CD8-positive, alpha-beta memory T cell (primary cell): ENCODE measurements around the gene PLA2G4D. TPM values are rescaled to one million over a fixed set of nuclear protein-coding genes. Genes with fewer than 3 reads are reported as not detected.

Experiments used
- CTCF ChIA-PET: fragments of 350-600 bp; sonication (Branson Sonifier 250); formaldehyde crosslinking; loops from one replicate; lab custom pipeline; 2021; ENCODE audit warnings: antibody characterized with exemption; lab: Charles Lee
- POLR2A ChIA-PET: fragments of 350-600 bp; sonication (Branson Sonifier 250); formaldehyde crosslinking; loops from one replicate; lab custom pipeline; 2021; ENCODE audit warnings: antibody characterized with exemption; lab: Charles Lee
- DNase-seq, 5 donors: peaks; one replicate each; pipeline versions ENCODE4 v3.0.0 to v3.0.0-alpha.2; 2020 to 2022; ENCODE audit warnings: mixed read lengths in 1 of 5
- H3K27ac ChIP-seq: one replicate; pipeline ENCODE4 v1.7.0; 2013; ENCODE audit warnings: low read depth, mild to moderate bottlenecking, low read length, moderate library complexity
- H3K27me3 ChIP-seq: 2 replicates; pipeline ENCODE4 v1.7.0; 2013; ENCODE audit warnings: low read length, mild to moderate bottlenecking; ENCODE audit not compliant: insufficient read depth, poor library complexity, severe bottlenecking
- H3K36me3 ChIP-seq: 2 replicates; pipeline ENCODE4 v1.7.0; 2013; ENCODE audit warnings: mild to moderate bottlenecking, low read length, moderate library complexity; ENCODE audit not compliant: insufficient read depth
- H3K4me1 ChIP-seq: 2 replicates; pipeline ENCODE4 v1.7.0; 2013; ENCODE audit warnings: mild to moderate bottlenecking, low read length, moderate library complexity; ENCODE audit not compliant: insufficient read depth
- H3K4me3 ChIP-seq: 2 replicates; pipeline ENCODE4 v1.7.0; 2013; ENCODE audit warnings: mild to moderate bottlenecking, low read length
- H3K9me3 ChIP-seq: 2 replicates; pipeline ENCODE4 v1.7.0; 2013; ENCODE audit warnings: mild to moderate bottlenecking, low read length
- H3K27ac Mint-ChIP-seq, 8 donors: one replicate each; pipeline ENCODE4 v1.8.0; 2020 to 2021; ENCODE audit warnings: mixed read lengths in 8 of 8, mild to moderate bottlenecking in 6 of 8, inconsistent platforms in 3 of 8, moderate library complexity in 3 of 8
- H3K27me3 Mint-ChIP-seq, 2 donors: one replicate each; pipeline ENCODE4 v1.8.0; 2020 to 2021; ENCODE audit warnings: mixed read lengths in 2 of 2, mild to moderate bottlenecking in 1 of 2, moderate library complexity in 1 of 2
- H3K36me3 Mint-ChIP-seq, 3 donors: one replicate each; pipeline ENCODE4 v1.8.0; 2020 to 2021; ENCODE audit warnings: mixed read lengths in 3 of 3, inconsistent platforms in 1 of 3, mild to moderate bottlenecking in 1 of 3
- H3K4me1 Mint-ChIP-seq, 3 donors: one replicate each; pipeline ENCODE4 v1.8.0; 2020 to 2021; ENCODE audit warnings: mixed read lengths in 3 of 3, inconsistent platforms in 1 of 3, mild to moderate bottlenecking in 1 of 3
- H3K4me3 Mint-ChIP-seq, 7 donors: one replicate each; pipeline ENCODE4 v1.8.0; 2020 to 2021; ENCODE audit warnings: mixed read lengths in 7 of 7, mild to moderate bottlenecking in 6 of 7, moderate library complexity in 4 of 7, inconsistent platforms in 2 of 7
- H3K9me3 Mint-ChIP-seq, 5 donors: one replicate each; pipeline ENCODE4 v1.8.0; 2020 to 2022; ENCODE audit warnings: mixed read lengths in 5 of 5, mild to moderate bottlenecking in 3 of 5, moderate library complexity in 2 of 5, inconsistent platforms in 1 of 5
- polyA plus RNA-seq: library from polyadenylated mRNA; unstranded; fragments of 300-500 nt; fragmentation: Illumina TruSeq; gene quantifications from one replicate; pipeline ENCODE4 v1.2.3, GENCODE V29; 2021
- total RNA-seq, 2 experiments: library from RNA; stranded (reverse); gene quantifications; one replicate each; pipeline ENCODE4 v1.2.3, GENCODE V29; 2021

PLA2G4D gene
- total and polyA plus RNA-seq, 3 experiments from 2014 or later, result not detected

DNA sequence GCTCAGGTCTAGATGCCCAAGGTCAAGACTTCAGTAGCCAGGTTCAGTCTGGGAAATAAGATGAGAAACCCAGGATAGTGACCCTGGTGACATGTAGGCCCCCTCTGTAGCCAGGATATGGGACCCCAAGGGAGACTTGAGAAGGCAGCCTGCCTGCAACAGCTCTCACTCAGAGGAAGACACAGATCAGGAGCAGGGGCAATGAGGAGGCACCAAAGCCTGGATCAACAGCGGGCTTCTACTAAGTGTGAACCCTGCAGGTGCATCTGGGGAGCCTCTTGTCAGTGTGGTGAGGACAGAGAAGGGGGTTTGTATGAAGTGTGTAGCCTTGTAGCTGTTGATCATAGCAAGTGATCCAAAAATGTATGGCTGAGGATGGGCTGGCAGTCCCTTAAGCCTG is 36.6 kb upstream of the PLA2G4D start:
- CTCF ChIA-PET, result no interaction called here
- Histone ChIP-seq H3K27me3 (no peaks in the 10 kb centered on the region), H3K27ac (no peak overlapping the region), H3K9me3 (no peaks in the 10 kb centered on the region), H3K36me3 (no peaks in the 10 kb centered on the region), H3K4me3 (no peak overlapping the region), H3K4me1 (no peaks in the 10 kb centered on the region)
- H3K9me3 Mint-ChIP-seq, result no peaks in the 10 kb centered on the region
- H3K36me3 Mint-ChIP-seq, result no peaks in the 10 kb centered on the region
- H3K27me3 Mint-ChIP-seq, result peaks cover 18 to 55% of the 10 kb centered on the region in 2 donors
- no peaks in the 10 kb centered on the region for H3K4me1 Mint-ChIP-seq
- no peak for DNase-seq
- POLR2A ChIA-PET, result no interaction called here
- H3K27ac Mint-ChIP-seq, result no peak overlapping the region
- no peak overlapping the region for H3K4me3 Mint-ChIP-seq

DNA sequence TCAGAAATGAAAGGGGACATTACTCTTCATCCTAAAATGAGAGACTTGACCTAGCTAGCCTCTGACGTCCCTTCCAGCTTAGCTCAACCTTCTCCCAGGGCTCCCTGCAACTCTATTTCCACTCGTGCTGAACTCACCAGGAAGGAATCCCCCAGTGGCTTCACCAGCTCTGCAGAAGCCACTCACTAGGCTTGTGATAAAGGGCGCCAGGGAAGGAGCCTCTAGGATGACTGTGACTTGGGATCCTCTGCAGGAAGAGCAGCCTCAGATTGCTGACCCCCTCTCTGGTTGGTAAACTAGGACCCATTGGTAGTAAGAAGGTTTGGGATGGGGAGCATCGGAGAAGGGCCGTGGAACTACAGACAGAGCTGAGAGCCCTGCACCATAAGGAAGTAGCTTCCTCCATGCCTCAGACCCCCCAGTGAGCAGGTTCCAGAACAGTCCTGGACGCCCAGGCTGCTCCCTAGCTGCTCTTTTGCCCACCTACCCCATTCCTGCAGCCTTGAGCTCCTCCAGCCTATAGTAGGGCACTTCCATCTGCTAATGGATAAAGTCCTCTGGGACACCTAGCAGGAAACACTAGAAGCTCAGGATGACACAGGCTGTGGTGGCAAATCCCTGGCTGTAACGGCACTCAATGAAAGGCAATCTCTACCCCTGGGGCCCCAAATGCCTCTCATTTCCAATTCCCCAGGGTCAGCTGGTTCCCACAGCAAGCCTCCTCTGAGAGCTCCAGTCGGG is 36.1 kb upstream of the PLA2G4D start:
- H3K9me3 ChIP-seq, result no peaks in the 10 kb centered on the region
- no peaks in the 10 kb centered on the region for H3K4me1 ChIP-seq
- no peak for DNase-seq
- no peaks in the 10 kb centered on the region for H3K4me1 Mint-ChIP-seq
- H3K27ac ChIP-seq, result no peak overlapping the region
- ChIA-PET CTCF (interaction anchor here (0.7 kb wide), 1 partner anchor 11 kb away, joined by 3 read pairs; no protein-coding TSS in a partner anchor), POLR2A (no interaction called here)
- no peaks in the 10 kb centered on the region for H3K36me3 ChIP-seq
- no peaks in the 10 kb centered on the region for H3K27me3 ChIP-seq
- peaks cover 18 to 52% of the 10 kb centered on the region in 2 donors for H3K27me3 Mint-ChIP-seq
- no peaks in the 10 kb centered on the region for H3K9me3 Mint-ChIP-seq
- H3K4me3 ChIP-seq, result no peak overlapping the region
- H3K27ac Mint-ChIP-seq, result peak overlapping the region in 1 of 8 donors; percentile 29
- no peaks in the 10 kb centered on the region for H3K36me3 Mint-ChIP-seq
- no peak overlapping the region for H3K4me3 Mint-ChIP-seq

DNA sequence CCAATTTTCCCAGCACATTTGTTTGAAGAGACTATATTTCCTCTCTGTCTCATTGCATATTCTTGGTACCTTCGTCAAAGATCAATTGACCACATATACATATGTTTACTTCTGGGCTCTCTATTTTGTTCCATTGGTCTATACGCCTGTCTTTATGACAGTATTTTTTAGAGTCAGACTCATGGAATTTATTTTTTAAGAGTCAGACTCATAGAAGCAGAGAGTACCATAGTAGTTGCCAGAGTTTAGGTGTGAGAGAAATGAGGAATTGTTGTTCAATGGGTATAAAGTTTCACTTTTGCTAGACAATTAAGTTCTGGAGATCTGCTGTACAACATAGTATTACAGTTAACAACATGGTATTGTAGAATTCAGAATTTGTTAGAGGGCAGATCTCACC is 35.0 kb upstream of the PLA2G4D start:
- H3K27me3 Mint-ChIP-seq, result peaks cover 18 to 51% of the 10 kb centered on the region in 2 donors
- Histone ChIP-seq H3K4me3 (no peak overlapping the region), H3K27ac (no peak overlapping the region), H3K36me3 (no peaks in the 10 kb centered on the region), H3K9me3 (no peaks in the 10 kb centered on the region), H3K27me3 (no peaks in the 10 kb centered on the region), H3K4me1 (no peaks in the 10 kb centered on the region)
- no peak overlapping the region for H3K27ac Mint-ChIP-seq
- no peaks in the 10 kb centered on the region for H3K36me3 Mint-ChIP-seq
- ChIA-PET CTCF (no interaction called here), POLR2A (no interaction called here)
- no peaks in the 10 kb centered on the region for H3K9me3 Mint-ChIP-seq
- H3K4me3 Mint-ChIP-seq, result no peak overlapping the region
- no peaks in the 10 kb centered on the region for H3K4me1 Mint-ChIP-seq
- DNase-seq, result no peak

DNA sequence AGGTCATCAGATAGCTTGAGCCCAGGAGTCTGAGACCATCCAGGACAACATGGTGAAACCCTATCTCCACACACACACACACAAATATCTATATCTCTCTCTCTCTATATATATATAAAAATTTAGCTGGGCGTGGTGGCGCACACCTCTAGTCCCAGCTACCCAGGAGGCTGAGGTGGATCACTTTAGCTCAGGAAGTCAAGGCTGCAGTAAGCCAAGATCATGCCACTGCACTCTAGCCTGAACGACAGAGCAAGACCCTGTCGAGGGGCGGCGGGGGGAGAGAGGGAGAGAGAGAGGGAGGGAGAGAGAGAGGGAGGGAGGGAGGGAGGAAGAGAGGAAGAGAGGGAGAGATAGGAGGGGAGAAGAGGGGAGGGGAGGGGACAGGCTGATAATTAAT is 34.1 kb upstream of the PLA2G4D start:
- Mint-ChIP-seq H3K4me1 (no peaks in the 10 kb centered on the region), H3K36me3 (no peaks in the 10 kb centered on the region), H3K9me3 (no peaks in the 10 kb centered on the region), H3K27ac (no peak overlapping the region), H3K4me3 (no peak overlapping the region), H3K27me3 (peaks cover 18 to 45% of the 10 kb centered on the region in 2 donors)
- DNase-seq, result no peak
- Histone ChIP-seq H3K4me3 (no peak overlapping the region), H3K27ac (no peak overlapping the region), H3K9me3 (no peaks in the 10 kb centered on the region), H3K4me1 (no peaks in the 10 kb centered on the region), H3K27me3 (no peaks in the 10 kb centered on the region), H3K36me3 (no peaks in the 10 kb centered on the region)
- ChIA-PET POLR2A (no interaction called here), CTCF (no interaction called here)

GRCh38 chr15:42123546-42123945 is 29.2 kb upstream of the PLA2G4D start:
- peaks cover 13 to 18% of the 10 kb centered on the region in 2 donors for H3K27me3 Mint-ChIP-seq
- no peaks in the 10 kb centered on the region for H3K4me1 ChIP-seq
- DNase-seq, result no peak
- no peaks in the 10 kb centered on the region for H3K4me1 Mint-ChIP-seq
- H3K27ac ChIP-seq, result no peak overlapping the region
- H3K9me3 Mint-ChIP-seq, result no peaks in the 10 kb centered on the region
- H3K4me3 Mint-ChIP-seq, result no peak overlapping the region
- CTCF ChIA-PET, result no interaction called here
- H3K27ac Mint-ChIP-seq, result no peak overlapping the region
- POLR2A ChIA-PET, result no interaction called here
- H3K36me3 Mint-ChIP-seq, result no peaks in the 10 kb centered on the region
- no peak overlapping the region for H3K4me3 ChIP-seq
- no peaks in the 10 kb centered on the region for H3K9me3 ChIP-seq
- no peaks in the 10 kb centered on the region for H3K27me3 ChIP-seq
- H3K36me3 ChIP-seq, result no peaks in the 10 kb centered on the region

DNA sequence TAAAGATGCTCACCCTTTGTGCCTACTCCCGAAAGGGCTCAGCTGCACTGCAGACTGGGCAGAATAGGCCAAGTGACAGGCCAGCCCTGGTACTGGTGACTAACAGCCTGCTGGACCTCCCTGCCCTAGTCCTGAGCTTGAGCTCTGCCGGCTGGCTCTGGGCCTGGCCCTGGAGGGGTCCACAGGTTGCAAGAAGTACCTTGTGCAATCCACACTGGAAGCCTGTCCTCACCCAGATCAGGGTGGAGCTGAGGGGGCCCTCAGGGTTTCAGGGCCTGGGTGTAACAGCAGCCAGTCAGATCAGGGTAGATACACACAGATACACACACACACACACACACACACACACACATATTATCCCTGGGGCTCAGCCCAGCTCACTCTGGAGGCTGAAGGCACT is 27.3 kb upstream of the PLA2G4D start:
- DNase-seq, result no peak
- no peaks in the 10 kb centered on the region for H3K36me3 ChIP-seq
- H3K4me3 ChIP-seq, result no peak overlapping the region
- ChIA-PET POLR2A (no interaction called here), CTCF (no interaction called here)
- Mint-ChIP-seq H3K36me3 (no peaks in the 10 kb centered on the region), H3K4me3 (no peak overlapping the region), H3K4me1 (no peaks in the 10 kb centered on the region), H3K27me3 (peaks cover 3 to 6% of the 10 kb centered on the region in 2 donors), H3K9me3 (no peaks in the 10 kb centered on the region), H3K27ac (no peak overlapping the region)
- H3K9me3 ChIP-seq, result no peaks in the 10 kb centered on the region
- no peaks in the 10 kb centered on the region for H3K4me1 ChIP-seq
- H3K27ac ChIP-seq, result no peak overlapping the region
- H3K27me3 ChIP-seq, result no peaks in the 10 kb centered on the region

DNA sequence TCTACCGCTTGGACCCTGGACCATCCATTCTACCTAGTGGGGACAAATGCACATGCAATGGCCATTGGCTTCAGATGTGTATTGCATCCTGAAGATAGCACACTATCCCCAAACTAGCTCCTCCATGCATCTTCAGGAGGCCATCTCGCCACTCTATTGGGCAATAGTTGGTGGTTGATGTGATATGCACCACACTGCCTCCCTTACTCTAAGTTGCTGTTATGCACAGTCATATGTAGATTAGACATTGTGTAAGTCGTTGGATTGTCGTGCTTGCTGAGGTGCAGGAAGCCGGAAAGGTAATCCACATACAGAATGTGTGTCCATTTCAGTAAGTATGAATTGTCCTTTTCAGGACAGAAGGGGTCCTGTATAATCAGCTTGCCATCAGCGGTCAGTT is 26.7 kb upstream of the PLA2G4D start:
- Histone ChIP-seq H3K9me3 (no peaks in the 10 kb centered on the region), H3K4me3 (no peak overlapping the region), H3K4me1 (no peaks in the 10 kb centered on the region), H3K27me3 (no peaks in the 10 kb centered on the region), H3K27ac (no peak overlapping the region), H3K36me3 (no peaks in the 10 kb centered on the region)
- no peaks in the 10 kb centered on the region for H3K4me1 Mint-ChIP-seq
- no peak overlapping the region for H3K27ac Mint-ChIP-seq
- POLR2A ChIA-PET, result no interaction called here
- CTCF ChIA-PET, result no interaction called here
- no peak for DNase-seq
- no peaks in the 10 kb centered on the region for H3K36me3 Mint-ChIP-seq
- H3K4me3 Mint-ChIP-seq, result no peak overlapping the region
- H3K27me3 Mint-ChIP-seq, result peaks cover 3 to 6% of the 10 kb centered on the region in 2 donors
- H3K9me3 Mint-ChIP-seq, result peaks cover 0 to 2% (median 0%) of the 10 kb centered on the region in 5 donors

DNA sequence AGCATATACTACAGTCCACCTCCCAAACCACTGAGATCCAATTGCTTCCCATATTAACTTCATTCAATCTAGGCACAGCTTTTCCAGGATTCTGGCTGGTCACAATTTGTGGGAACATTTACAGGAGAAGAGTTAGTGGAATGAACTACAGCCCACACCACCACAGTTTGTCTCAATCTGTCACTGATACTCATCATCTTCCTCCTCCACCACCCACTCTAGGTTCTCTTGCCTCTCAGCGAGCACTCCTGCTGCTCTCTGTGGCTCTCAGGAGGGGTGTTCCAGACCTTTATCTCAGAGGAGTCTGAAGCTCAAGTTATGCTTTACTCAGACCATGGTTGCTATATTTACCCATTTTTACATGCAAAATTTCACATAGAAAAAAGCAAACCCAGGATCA is 25.9 kb upstream of the PLA2G4D start:
- DNase-seq, result no peak
- Mint-ChIP-seq H3K27me3 (peaks cover 3 to 6% of the 10 kb centered on the region in 2 donors), H3K4me3 (no peak overlapping the region), H3K9me3 (peaks cover 0 to 2% (median 0%) of the 10 kb centered on the region in 5 donors), H3K4me1 (no peaks in the 10 kb centered on the region), H3K36me3 (no peaks in the 10 kb centered on the region), H3K27ac (peak overlapping the region in 1 of 8 donors; percentile 43)
- ChIA-PET POLR2A (no interaction called here), CTCF (interaction anchor here (1.2 kb wide), 1 partner anchor 17 kb away, joined by 3 read pairs; no protein-coding TSS in a partner anchor)
- no peaks in the 10 kb centered on the region for H3K36me3 ChIP-seq
- H3K4me1 ChIP-seq, result no peaks in the 10 kb centered on the region
- H3K27ac ChIP-seq, result no peak overlapping the region
- H3K27me3 ChIP-seq, result no peaks in the 10 kb centered on the region
- no peak overlapping the region for H3K4me3 ChIP-seq
- no peaks in the 10 kb centered on the region for H3K9me3 ChIP-seq
